Measurements from ENCODE around the gene KLF15.

- TF ChIP-seq CTCF (IDR thresholded peaks at IDR 0.05) (no peak), POLR2A (IDR thresholded peaks at IDR 0.05) (no peak)
Measured at GRCh38 chr3:126358816-126359181, 1.6 kb upstream of the KLF15 start.

All from thyroid gland (tissue), 4 donors.